WERI-Rb-1 (cell line): ENCODE measurements around the gene HPCA.

Experiments
- DNase-seq: peaks from one replicate; pipeline ENCODE4 v3.0.0-alpha.2; 2020
- H3K27ac ChIP-seq: fragments of 250-450 bp; sonication (Bioruptor Pico); 2 replicates; pipeline ENCODE4 v1.5.1; 2020; ENCODE audit warnings: mild to moderate bottlenecking, moderate library complexity
- H3K27me3 ChIP-seq: fragments of 250-450 bp; sonication (Bioruptor Pico); 2 replicates; pipeline ENCODE4 v1.5.1; 2021; ENCODE audit warnings: mild to moderate bottlenecking, low read depth, moderate library complexity; ENCODE audit not compliant: insufficient read depth, severe bottlenecking
- H3K36me3 ChIP-seq: fragments of 250-450 bp; sonication (Bioruptor Pico); 2 replicates; pipeline ENCODE4 v1.5.1; 2020; ENCODE audit warnings: mild to moderate bottlenecking, moderate library complexity
- H3K4me3 ChIP-seq: 2 replicates; pipeline ENCODE4 v1.5.1; 2011; ENCODE audit warnings: low read depth, mild to moderate bottlenecking, control low read depth, low read length
- H3K9me3 ChIP-seq: fragments of 250-450 bp; sonication (Bioruptor Pico); 2 replicates; pipeline ENCODE4 v1.5.1; 2021; ENCODE audit warnings: mild to moderate bottlenecking, moderate library complexity; ENCODE audit not compliant: severe bottlenecking
- TF ChIP-seq, protein P1 (sequence below): IDR thresholded peaks from 2 replicates; pipeline ENCODE4 v1.5.1; 2011; ENCODE audit warnings: low read depth, mild to moderate bottlenecking, control low read depth, inconsistent platforms, low read length

The HPCA gene

GRCh38 chr1:32925403-32926162 is 39.3 kb downstream of the HPCA start:
- no peaks in the 10 kb centered on the region for H3K36me3 ChIP-seq
- H3K4me3 ChIP-seq: peak overlapping the region; percentile 38
- peak overlapping the region; percentile 58 for H3K27ac ChIP-seq
- no peaks in the 10 kb centered on the region for H3K9me3 ChIP-seq
- peak; percentile 81 for DNase-seq
- TF ChIP-seq, protein P1, sequence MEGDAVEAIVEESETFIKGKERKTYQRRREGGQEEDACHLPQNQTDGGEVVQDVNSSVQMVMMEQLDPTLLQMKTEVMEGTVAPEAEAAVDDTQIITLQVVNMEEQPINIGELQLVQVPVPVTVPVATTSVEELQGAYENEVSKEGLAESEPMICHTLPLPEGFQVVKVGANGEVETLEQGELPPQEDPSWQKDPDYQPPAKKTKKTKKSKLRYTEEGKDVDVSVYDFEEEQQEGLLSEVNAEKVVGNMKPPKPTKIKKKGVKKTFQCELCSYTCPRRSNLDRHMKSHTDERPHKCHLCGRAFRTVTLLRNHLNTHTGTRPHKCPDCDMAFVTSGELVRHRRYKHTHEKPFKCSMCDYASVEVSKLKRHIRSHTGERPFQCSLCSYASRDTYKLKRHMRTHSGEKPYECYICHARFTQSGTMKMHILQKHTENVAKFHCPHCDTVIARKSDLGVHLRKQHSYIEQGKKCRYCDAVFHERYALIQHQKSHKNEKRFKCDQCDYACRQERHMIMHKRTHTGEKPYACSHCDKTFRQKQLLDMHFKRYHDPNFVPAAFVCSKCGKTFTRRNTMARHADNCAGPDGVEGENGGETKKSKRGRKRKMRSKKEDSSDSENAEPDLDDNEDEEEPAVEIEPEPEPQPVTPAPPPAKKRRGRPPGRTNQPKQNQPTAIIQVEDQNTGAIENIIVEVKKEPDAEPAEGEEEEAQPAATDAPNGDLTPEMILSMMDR: 0 out of 2 replicates have a peak, but pooled peaks have one; percentile 18
- H3K27me3 ChIP-seq: no peaks in the 10 kb centered on the region

GRCh38 chr1:32926562-32926961 is 40.3 kb downstream of the HPCA start:
- Histone ChIP-seq H3K36me3 (no peaks in the 10 kb centered on the region), H3K27ac (no peak overlapping the region), H3K27me3 (no peaks in the 10 kb centered on the region), H3K4me3 (no peak overlapping the region), H3K9me3 (no peaks in the 10 kb centered on the region)
- no peak for DNase-seq
- TF ChIP-seq, protein P1: no peak

DNA sequence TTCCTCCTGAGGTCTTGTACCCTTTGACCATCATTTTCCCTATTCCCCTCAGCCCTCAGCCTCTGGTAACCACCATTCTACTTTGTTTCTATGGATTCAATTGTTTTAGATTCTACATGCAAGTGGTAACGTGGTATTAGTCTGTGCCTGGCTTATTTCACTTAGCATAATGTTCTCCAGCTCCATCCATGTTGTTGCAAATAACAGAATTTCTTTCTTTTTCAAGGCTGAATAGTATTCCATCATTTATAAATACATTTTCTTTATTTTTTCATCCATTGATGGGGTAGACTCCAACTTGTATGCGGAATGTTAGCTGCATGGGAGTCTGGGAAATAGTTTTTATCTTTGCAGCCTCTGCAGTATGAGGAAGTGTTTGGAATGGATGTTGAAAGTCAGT is 41.1 kb downstream of the HPCA start:
- Histone ChIP-seq H3K4me3 (no peak overlapping the region), H3K27ac (no peak overlapping the region), H3K9me3 (no peaks in the 10 kb centered on the region), H3K36me3 (no peaks in the 10 kb centered on the region), H3K27me3 (no peaks in the 10 kb centered on the region)
- DNase-seq: no peak
- TF ChIP-seq, protein P1: no peak

GRCh38 chr1:32928285-32928684 is 42.0 kb downstream of the HPCA start:
- no peak overlapping the region for H3K27ac ChIP-seq
- no peaks in the 10 kb centered on the region for H3K36me3 ChIP-seq
- no peaks in the 10 kb centered on the region for H3K9me3 ChIP-seq
- no peak overlapping the region for H3K4me3 ChIP-seq
- TF ChIP-seq, protein P1: no peak
- DNase-seq: no peak
- no peaks in the 10 kb centered on the region for H3K27me3 ChIP-seq

DNA sequence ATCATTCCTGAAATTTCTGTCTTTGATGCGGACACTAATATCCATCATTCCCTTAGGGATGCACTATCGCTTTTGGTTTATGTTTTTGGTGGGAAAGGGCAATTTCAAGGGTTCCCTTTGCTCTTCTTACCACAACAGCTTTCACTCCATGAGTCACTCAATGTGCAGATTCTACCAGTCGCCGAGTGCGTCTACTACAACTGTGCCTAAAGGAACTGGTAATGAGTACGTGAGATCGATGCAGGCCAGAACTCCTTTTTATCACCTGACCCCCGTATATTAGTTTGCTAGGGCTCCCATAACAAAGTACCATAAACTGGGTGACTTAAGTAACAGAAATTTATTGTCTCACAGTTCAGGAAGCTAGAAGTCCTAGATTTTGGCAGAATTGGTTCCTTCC is 42.4 kb downstream of the HPCA start:
- H3K36me3 ChIP-seq: 0 out of 2 replicates have a peak, but pooled peaks cover 2% of the 10 kb centered on the region
- H3K27me3 ChIP-seq: no peaks in the 10 kb centered on the region
- TF ChIP-seq, protein P1: no peak
- no peak overlapping the region for H3K27ac ChIP-seq
- no peak for DNase-seq
- H3K9me3 ChIP-seq: no peaks in the 10 kb centered on the region
- H3K4me3 ChIP-seq: no peak overlapping the region

DNA sequence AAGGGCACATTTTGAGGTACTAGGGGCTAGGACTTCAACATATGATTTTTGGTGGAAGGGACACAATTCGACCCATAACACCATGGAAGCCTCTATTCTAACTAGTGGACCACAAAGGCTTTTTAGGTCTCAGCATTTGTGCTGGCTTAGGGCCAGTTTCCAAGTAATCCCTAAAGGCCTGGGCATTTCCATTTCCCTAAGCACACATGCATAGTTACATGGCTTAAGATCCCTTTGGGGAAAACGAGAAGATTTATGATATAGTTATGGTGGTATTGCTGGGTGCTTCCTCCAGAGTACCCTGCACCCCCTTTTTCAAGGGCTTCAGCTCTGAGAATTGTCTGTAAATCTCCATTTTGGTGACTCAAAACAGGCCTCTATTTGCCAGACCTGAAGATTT is 43.1 kb downstream of the HPCA start:
- TF ChIP-seq, protein P1: no peak
- DNase-seq: no peak
- Histone ChIP-seq H3K27ac (no peak overlapping the region), H3K4me3 (no peak overlapping the region), H3K9me3 (no peaks in the 10 kb centered on the region), H3K36me3 (0 out of 2 replicates have a peak, but pooled peaks cover 5% of the 10 kb centered on the region), H3K27me3 (no peaks in the 10 kb centered on the region)
